Astrocyte (in vitro differentiated cells and primary cell): ENCODE results near the gene KIF26B. TPM values are rescaled to one million over a fixed set of nuclear protein-coding genes. Genes with fewer than 3 reads are reported as not detected.

Source experiments
- DNase-seq: peaks from one replicate; pipeline ENCODE4 v3.0.0-alpha.2; 2010; ENCODE audit warnings: low read depth
- FAIRE-seq: peaks from 2 replicates; lab custom pipeline; 2011; peaks lifted over from hg19 to GRCh38; lab: Jason Lieb, UNC
- H2AFZ ChIP-seq: 2 replicates; pipeline ENCODE4 v1.6.0; 2012; ENCODE audit warnings: low read depth, low read length, inconsistent platforms
- H3K27ac ChIP-seq: 2 replicates; pipeline ENCODE4 v1.5.1; 2011; ENCODE audit warnings: low read depth, low read length, inconsistent platforms
- H3K27me3 ChIP-seq: 2 replicates; pipeline ENCODE4 v1.6.0; 2011; ENCODE audit warnings: low read length, inconsistent platforms; ENCODE audit not compliant: insufficient read depth
- H3K36me3 ChIP-seq: 2 replicates; pipeline ENCODE4 v1.5.1; 2011; ENCODE audit warnings: low read length, inconsistent platforms; ENCODE audit not compliant: insufficient read depth
- H3K4me1 ChIP-seq: 2 replicates; pipeline ENCODE4 v1.5.1; 2011; ENCODE audit warnings: low read length, inconsistent platforms; ENCODE audit not compliant: insufficient read depth
- H3K4me2 ChIP-seq: 2 replicates; pipeline ENCODE4 v1.6.0; 2012; ENCODE audit warnings: low read length, inconsistent platforms
- H3K4me3 ChIP-seq: 2 replicates; pipeline ENCODE4 v1.5.1; 2011; ENCODE audit warnings: low read depth, mild to moderate bottlenecking, low read length, inconsistent platforms; ENCODE audit not compliant: insufficient read depth
- H3K79me2 ChIP-seq: 2 replicates; pipeline ENCODE4 v1.6.0; 2012; ENCODE audit warnings: mild to moderate bottlenecking, low read length, inconsistent platforms; ENCODE audit not compliant: insufficient read depth
- H3K9ac ChIP-seq: 2 replicates; pipeline ENCODE4 v1.6.0; 2012; ENCODE audit warnings: mild to moderate bottlenecking, low read length, inconsistent platforms
- H3K9me3 ChIP-seq: 2 replicates; pipeline ENCODE4 v1.5.1; 2012; ENCODE audit warnings: low read depth, mild to moderate bottlenecking, low read length, inconsistent platforms; ENCODE audit not compliant: insufficient read depth
- H4K20me1 ChIP-seq: 2 replicates; pipeline ENCODE4 v1.6.0; 2012; ENCODE audit warnings: low read length, inconsistent platforms; ENCODE audit not compliant: insufficient read depth
- H3K27ac Mint-ChIP-seq: one replicate; pipeline ENCODE4 v1.8.0; 2021; ENCODE audit warnings: mild to moderate bottlenecking, mixed read lengths; ENCODE audit not compliant: unreplicated experiment
- H3K27me3 Mint-ChIP-seq: one replicate; pipeline ENCODE4 v1.8.0; 2021; ENCODE audit warnings: low read depth, mixed read lengths; ENCODE audit not compliant: unreplicated experiment
- H3K36me3 Mint-ChIP-seq: one replicate; pipeline ENCODE4 v1.8.0; 2021; ENCODE audit warnings: low read depth, mixed read lengths; ENCODE audit not compliant: unreplicated experiment
- H3K4me1 Mint-ChIP-seq: one replicate; pipeline ENCODE4 v1.8.0; 2021; ENCODE audit warnings: low read depth, mixed read lengths; ENCODE audit not compliant: unreplicated experiment
- H3K4me3 Mint-ChIP-seq: one replicate; pipeline ENCODE4 v1.8.0; 2021; ENCODE audit warnings: mild to moderate bottlenecking, moderate library complexity, mixed read lengths; ENCODE audit not compliant: unreplicated experiment
- H3K9me3 Mint-ChIP-seq: one replicate; pipeline ENCODE4 v1.8.0; 2021; ENCODE audit warnings: mild to moderate bottlenecking, mixed read lengths; ENCODE audit not compliant: unreplicated experiment
- EZH2 ChIP-seq: IDR thresholded peaks from 2 replicates; pipeline ENCODE4 v1.6.1; 2012; ENCODE audit warnings: mild to moderate bottlenecking, low read length, inconsistent platforms; ENCODE audit not compliant: insufficient read depth
- total RNA-seq: library from RNA; stranded (reverse); gene quantifications from 2 replicates; pipeline ENCODE4 v1.2.1, GENCODE V29; 2021
- TF ChIP-seq, protein P1 (sequence below): IDR thresholded peaks from 2 replicates; pipeline ENCODE4 v1.5.1; 2011; ENCODE audit warnings: low read depth, mild to moderate bottlenecking, inconsistent platforms, low read length, moderate library complexity; ENCODE audit not compliant: insufficient read depth

The KIF26B gene
- total RNA-seq, 1 donor from 2014 or later = 6.8 TPM

DNA sequence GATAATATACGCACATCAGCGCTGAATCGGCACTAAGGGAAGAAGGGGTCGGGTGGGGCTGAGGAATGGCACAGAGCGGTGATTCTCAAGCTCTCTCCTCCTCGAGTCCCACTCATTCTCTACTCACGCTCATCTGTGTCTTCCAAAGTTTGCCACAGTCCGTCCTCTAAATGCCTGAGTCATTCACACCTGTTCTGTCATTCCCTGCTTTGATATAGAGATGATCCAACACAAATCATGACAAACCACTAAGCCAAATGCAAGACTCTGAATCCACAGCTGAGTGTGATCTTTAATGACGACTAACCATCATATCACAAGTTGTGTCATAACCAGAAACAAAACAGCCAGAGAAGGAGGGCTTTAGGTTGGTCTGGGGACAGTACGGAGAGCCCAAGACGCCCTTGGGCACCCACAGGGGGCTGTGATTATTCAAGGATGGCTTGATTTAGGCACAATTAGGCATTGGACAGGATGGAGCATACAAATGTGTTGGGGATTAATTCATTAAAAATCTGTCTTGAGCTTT, 501.5 kb downstream of the KIF26B start:
- H3K4me3 ChIP-seq = no peak overlapping the region
- no peak overlapping the region for H2AFZ ChIP-seq
- FAIRE-seq (no peak), DNase-seq (no peak)
- no peak overlapping the region for H3K9ac ChIP-seq
- TF ChIP-seq, protein P1, sequence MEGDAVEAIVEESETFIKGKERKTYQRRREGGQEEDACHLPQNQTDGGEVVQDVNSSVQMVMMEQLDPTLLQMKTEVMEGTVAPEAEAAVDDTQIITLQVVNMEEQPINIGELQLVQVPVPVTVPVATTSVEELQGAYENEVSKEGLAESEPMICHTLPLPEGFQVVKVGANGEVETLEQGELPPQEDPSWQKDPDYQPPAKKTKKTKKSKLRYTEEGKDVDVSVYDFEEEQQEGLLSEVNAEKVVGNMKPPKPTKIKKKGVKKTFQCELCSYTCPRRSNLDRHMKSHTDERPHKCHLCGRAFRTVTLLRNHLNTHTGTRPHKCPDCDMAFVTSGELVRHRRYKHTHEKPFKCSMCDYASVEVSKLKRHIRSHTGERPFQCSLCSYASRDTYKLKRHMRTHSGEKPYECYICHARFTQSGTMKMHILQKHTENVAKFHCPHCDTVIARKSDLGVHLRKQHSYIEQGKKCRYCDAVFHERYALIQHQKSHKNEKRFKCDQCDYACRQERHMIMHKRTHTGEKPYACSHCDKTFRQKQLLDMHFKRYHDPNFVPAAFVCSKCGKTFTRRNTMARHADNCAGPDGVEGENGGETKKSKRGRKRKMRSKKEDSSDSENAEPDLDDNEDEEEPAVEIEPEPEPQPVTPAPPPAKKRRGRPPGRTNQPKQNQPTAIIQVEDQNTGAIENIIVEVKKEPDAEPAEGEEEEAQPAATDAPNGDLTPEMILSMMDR = no peak
- TF ChIP-seq EZH2 = no peak
- Mint-ChIP-seq H3K27me3 (no peaks in the 10 kb centered on the region), H3K36me3 (peaks cover 13% of the 10 kb centered on the region), H3K4me1 (peaks cover 2% of the 10 kb centered on the region), H3K4me3 (no peak overlapping the region), H3K9me3 (peaks cover 2% of the 10 kb centered on the region), H3K27ac (no peak overlapping the region)
- H3K4me2 ChIP-seq = no peak overlapping the region
- no peaks in the 10 kb centered on the region for H3K4me1 ChIP-seq
- H3K27me3 ChIP-seq = no peaks in the 10 kb centered on the region
- H3K27ac ChIP-seq = no peak overlapping the region
- no peaks in the 10 kb centered on the region for H4K20me1 ChIP-seq
- H3K79me2 ChIP-seq = no peaks in the 10 kb centered on the region
- no peaks in the 10 kb centered on the region for H3K9me3 ChIP-seq
- H3K36me3 ChIP-seq = no peaks in the 10 kb centered on the region

DNA sequence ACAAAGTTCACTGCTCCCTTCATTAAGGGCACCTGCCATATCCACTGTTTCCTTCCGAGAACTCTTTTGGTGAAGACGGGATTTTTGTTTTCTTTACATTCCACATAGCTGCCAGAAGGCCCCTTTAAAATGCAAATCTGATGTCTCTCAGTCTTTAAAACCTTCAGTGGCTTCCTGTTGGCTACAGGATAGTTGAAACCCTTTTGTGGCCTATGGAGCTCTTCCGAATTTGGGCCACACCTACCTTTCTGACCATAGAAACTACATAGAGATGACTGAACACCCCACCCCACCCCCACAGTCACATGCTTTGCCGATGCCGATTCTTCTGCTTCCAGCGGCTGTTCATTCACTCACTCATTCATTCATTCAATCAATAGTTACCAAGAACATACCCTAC, 502.6 kb downstream of the KIF26B start:
- DNase-seq (no peak), FAIRE-seq (no peak)
- no peak overlapping the region for H3K27ac ChIP-seq
- no peak overlapping the region for H3K27ac Mint-ChIP-seq
- H3K4me3 Mint-ChIP-seq = no peak overlapping the region
- no peaks in the 10 kb centered on the region for H3K27me3 ChIP-seq
- no peaks in the 10 kb centered on the region for H3K36me3 ChIP-seq
- no peaks in the 10 kb centered on the region for H3K79me2 ChIP-seq
- no peaks in the 10 kb centered on the region for H3K4me1 ChIP-seq
- H3K27me3 Mint-ChIP-seq = no peaks in the 10 kb centered on the region
- H3K36me3 Mint-ChIP-seq = peaks cover 13% of the 10 kb centered on the region
- H3K4me2 ChIP-seq = no peak overlapping the region
- H4K20me1 ChIP-seq = no peaks in the 10 kb centered on the region
- peaks cover 2% of the 10 kb centered on the region for H3K4me1 Mint-ChIP-seq
- no peak overlapping the region for H3K4me3 ChIP-seq
- H3K9me3 Mint-ChIP-seq = peaks cover 2% of the 10 kb centered on the region
- H3K9ac ChIP-seq = no peak overlapping the region
- no peak overlapping the region for H2AFZ ChIP-seq
- no peaks in the 10 kb centered on the region for H3K9me3 ChIP-seq
- TF ChIP-seq, protein P1 = no peak
- TF ChIP-seq EZH2 = no peak

DNA sequence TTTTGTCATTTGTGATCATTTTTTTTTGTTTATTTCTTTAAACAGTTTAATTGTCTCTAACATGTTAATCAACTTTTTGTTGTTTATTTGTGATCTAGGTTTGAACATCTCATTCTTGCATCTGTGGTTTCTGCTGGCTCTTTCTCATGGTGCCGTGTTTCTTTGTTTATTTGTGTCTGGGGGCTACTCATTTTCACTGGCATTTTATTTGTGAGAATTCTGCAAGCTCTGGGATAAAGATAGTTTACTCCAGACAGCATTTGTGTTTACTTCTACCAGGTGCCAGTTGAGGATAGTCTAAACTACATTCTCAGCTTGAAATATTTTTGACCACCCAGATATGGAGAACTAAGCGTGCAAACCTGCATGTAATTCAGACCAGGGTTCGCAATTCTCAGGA, 508.6 kb downstream of the KIF26B start:
- Mint-ChIP-seq H3K36me3 (peaks cover 5% of the 10 kb centered on the region), H3K4me1 (no peaks in the 10 kb centered on the region), H3K27ac (no peak overlapping the region), H3K27me3 (no peaks in the 10 kb centered on the region), H3K4me3 (no peak overlapping the region), H3K9me3 (no peaks in the 10 kb centered on the region)
- Histone ChIP-seq H4K20me1 (no peaks in the 10 kb centered on the region), H3K27ac (no peak overlapping the region), H3K9me3 (no peaks in the 10 kb centered on the region), H3K36me3 (no peaks in the 10 kb centered on the region), H3K9ac (no peak overlapping the region), H3K27me3 (no peaks in the 10 kb centered on the region), H3K4me2 (no peak overlapping the region), H3K4me1 (no peaks in the 10 kb centered on the region), H3K79me2 (no peaks in the 10 kb centered on the region), H3K4me3 (no peak overlapping the region), H2AFZ (no peak overlapping the region)
- TF ChIP-seq EZH2 = no peak
- TF ChIP-seq, protein P1 = no peak
- FAIRE-seq (no peak), DNase-seq (no peak)
